Measurements from ENCODE around the gene CIITA. TPM values are rescaled to one million over a fixed set of nuclear protein-coding genes. Genes with fewer than 3 reads are reported as not detected.
"Not testable (repeated sequence)": the region's sequence is repeated elsewhere in the genome, so short reads cannot be mapped to it uniquely, and the experiment has no call there.

CIITA gene
- total RNA-seq, 2 donors from 2014 or later, result 4.5 to 9.6 TPM

- no peaks in the 10 kb centered on the region for H3K27me3 ChIP-seq
- peaks cover 34% of the 10 kb centered on the region for H3K4me1 ChIP-seq
- peak overlapping the region in 1 of 2 donors; percentile 82 for H3K9ac ChIP-seq (ENCODE audit: low read depth in 2 of 2, low read length in 2 of 2)
- intact Hi-C loops (cut with DNase I), result no loop called here
- no peaks in the 10 kb centered on the region for H3K36me3 ChIP-seq
- H3K9me3 ChIP-seq, result no peaks in the 10 kb centered on the region
- H3K27ac ChIP-seq, result no peak overlapping the region
- TF ChIP-seq CTCF (IDR thresholded peaks at IDR 0.05), result no peak
- DNase-seq, result no peak
- H3K4me3 ChIP-seq, result no peak overlapping the region
Measured at GRCh38 chr16:10939649-10940234, 62.7 kb downstream of the CIITA start.

GRCh38 chr16:10940501-10941079 is 63.6 kb downstream of the CIITA start:
- Histone ChIP-seq H3K9me3 (no peaks in the 10 kb centered on the region), H3K4me3 (peak overlapping the region; percentile 79), H3K27me3 (no peaks in the 10 kb centered on the region), H3K9ac (ENCODE audit: low read depth in 2 of 2, low read length in 2 of 2) (peak overlapping the region; percentile 56 to 82), H3K4me1 (peaks cover 39% of the 10 kb centered on the region), H3K36me3 (no peaks in the 10 kb centered on the region), H3K27ac (peak overlapping the region; percentile 39)
- peak; percentile 52 for DNase-seq
- TF ChIP-seq CTCF (IDR thresholded peaks at IDR 0.05), result no peak
- intact Hi-C loops (cut with DNase I), result no loop called here

- peak; percentile 48 for DNase-seq
- no peaks in the 10 kb centered on the region for H3K27me3 ChIP-seq
- intact Hi-C loops (cut with DNase I), result no loop called here
- H3K4me3 ChIP-seq, result peak overlapping the region; percentile 79
- no peak for TF ChIP-seq CTCF (IDR thresholded peaks at IDR 0.05)
- peak overlapping the region; percentile 39 for H3K27ac ChIP-seq
- peaks cover 40% of the 10 kb centered on the region for H3K4me1 ChIP-seq
- peak overlapping the region; percentile 56 to 82 for H3K9ac ChIP-seq (ENCODE audit: low read depth in 2 of 2, low read length in 2 of 2)
- H3K36me3 ChIP-seq, result no peaks in the 10 kb centered on the region
- no peaks in the 10 kb centered on the region for H3K9me3 ChIP-seq
Measured at GRCh38 chr16:10941127-10941933, 64.3 kb downstream of the CIITA start.

- not testable (repeated sequence) for DNase-seq
- Histone ChIP-seq H3K4me1 (peaks cover 35% of the 10 kb centered on the region), H3K27ac (peak overlapping the region; percentile 14)
Measured at GRCh38 chr16:10941935-10942351, 64.9 kb downstream of the CIITA start.

GRCh38 chr16:10942352-10943063 is 65.5 kb downstream of the CIITA start, which contains the start of gene DEXI:
Gene DEXI, minus strand, starts transcription at chr16:10942468. Its CDS starts 463 bp downstream, at chr16:10942005.
- Histone ChIP-seq H3K27me3 (no peaks in the 10 kb centered on the region), H3K36me3 (no peaks in the 10 kb centered on the region), H3K9me3 (no peaks in the 10 kb centered on the region), H3K4me3 (peak within 1 kb of the TSS; percentile 79), H3K9ac (ENCODE audit: low read depth in 2 of 2, low read length in 2 of 2) (peak within 1 kb of the TSS; percentile 80 to 82), H3K27ac (peak within 1 kb of the TSS; percentile 39), H3K4me1 (peaks cover 30% of the 10 kb centered on the region)
- intact Hi-C loops (cut with DNase I), result no loop called here
- DNase-seq, result peak; percentile 95
- no peak for TF ChIP-seq CTCF (IDR thresholded peaks at IDR 0.05)

More at GRCh38 chr16:10941935-10942351, 64.9 kb downstream of the CIITA start:
- H3K36me3 ChIP-seq; intact Hi-C loops (cut with DNase I); H3K27me3 ChIP-seq; H3K9me3 ChIP-seq: not testable (repeated sequence)
- H3K4me3 ChIP-seq, result peak overlapping the region; percentile 79
- H3K9ac ChIP-seq (ENCODE audit: low read depth in 2 of 2, low read length in 2 of 2), result peak overlapping the region in 1 of 2 donors; percentile 80

Data from colonic mucosa (tissue), 4 donors.